A549 (cell line): Measurements from ENCODE around the gene CCDC150.

Experiments
- CEBPB ChIP-seq, 2 experiments: fragments of >200 bp in 1 of 2; sonication (Bioruptor Twin) in 1 of 2; formaldehyde crosslinking in 1 of 2; IDR thresholded peaks; 2 replicates each; pipeline ENCODE4 v1.6.1; 2012 to 2016
- CTCF ChIP-seq: fragments of >200 bp; sonication (Bioruptor Twin); formaldehyde crosslinking; IDR thresholded peaks from 3 replicates; pipeline ENCODE4 v1.5.1; 2016
- EP300 ChIP-seq, 2 experiments: fragments of >200 bp; sonication (Bioruptor Twin); formaldehyde crosslinking; IDR thresholded peaks; 2 replicates in 1 of 2; 3 replicates in 1 of 2; pipeline ENCODE4 v1.6.1; 2016 to 2017
- GATA3 ChIP-seq: IDR thresholded peaks from 2 replicates; pipeline ENCODE4 v1.6.1; 2012; ENCODE audit warnings: borderline replicate concordance
- HDAC2 ChIP-seq: fragments of 200-600 bp; sonication (generic); IDR thresholded peaks from 2 replicates; pipeline ENCODE4 v1.6.1; 2016
- MYC ChIP-seq: IDR thresholded peaks from 2 replicates; pipeline ENCODE4 v1.6.1; 2012; ENCODE audit warnings: mild to moderate bottlenecking, inconsistent platforms, low read length, improper control_type of control experiment, borderline replicate concordance
- POLR2A ChIP-seq: IDR thresholded peaks from 2 replicates; pipeline ENCODE4 v1.6.1; 2012; ENCODE audit warnings: mild to moderate bottlenecking, low read length
- RARB ChIP-seq: fragments of 250-450 bp; sonication (Bioruptor Pico); IDR thresholded peaks from 2 replicates; pipeline ENCODE4 v1.8.0; 2021; ENCODE audit warnings: mild to moderate bottlenecking, moderate library complexity
- RCOR1 ChIP-seq: fragments of 150-350 bp; IDR thresholded peaks from 2 replicates; pipeline ENCODE4 v1.6.1; 2014; ENCODE audit warnings: antibody characterized with exemption, low read length, low read depth
- RFX5 ChIP-seq: fragments of 450-650 bp; IDR thresholded peaks from 2 replicates; pipeline ENCODE4 v1.7.1; 2014; ENCODE audit warnings: antibody characterized with exemption, mild to moderate bottlenecking, moderate library complexity
- TF ChIP-seq, protein P1 (sequence below): IDR thresholded peaks from 2 replicates; pipeline ENCODE4 v1.6.1; 2012

DNA sequence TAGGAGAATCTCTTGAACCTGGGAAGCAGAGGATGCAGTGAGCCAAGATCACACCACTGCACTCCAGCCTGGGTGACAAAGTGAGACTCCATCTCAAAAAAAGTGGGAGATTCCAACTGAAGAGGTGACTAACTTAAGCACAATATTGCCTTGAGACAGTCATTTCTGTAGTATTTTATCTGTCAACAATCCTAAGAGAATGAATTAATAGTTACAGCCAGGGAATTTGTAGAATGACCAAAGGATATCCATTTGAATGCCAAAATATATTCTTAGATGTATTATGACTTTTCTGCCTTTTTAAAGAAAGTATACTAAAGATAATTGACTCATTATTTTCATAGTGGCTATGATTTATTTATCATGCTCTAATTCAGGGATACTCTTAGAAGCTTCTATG is 40.7 kb upstream of the CCDC150 start:
- TF ChIP-seq EP300 (IDR thresholded peaks at IDR 0.05), result no peak
- TF ChIP-seq, protein P1, sequence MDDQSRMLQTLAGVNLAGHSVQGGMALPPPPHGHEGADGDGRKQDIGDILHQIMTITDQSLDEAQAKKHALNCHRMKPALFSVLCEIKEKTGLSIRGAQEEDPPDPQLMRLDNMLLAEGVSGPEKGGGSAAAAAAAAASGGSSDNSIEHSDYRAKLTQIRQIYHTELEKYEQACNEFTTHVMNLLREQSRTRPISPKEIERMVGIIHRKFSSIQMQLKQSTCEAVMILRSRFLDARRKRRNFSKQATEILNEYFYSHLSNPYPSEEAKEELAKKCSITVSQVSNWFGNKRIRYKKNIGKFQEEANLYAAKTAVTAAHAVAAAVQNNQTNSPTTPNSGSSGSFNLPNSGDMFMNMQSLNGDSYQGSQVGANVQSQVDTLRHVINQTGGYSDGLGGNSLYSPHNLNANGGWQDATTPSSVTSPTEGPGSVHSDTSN, result no peak
- TF ChIP-seq MYC, result no peak
- no peak for TF ChIP-seq RCOR1
- TF ChIP-seq CEBPB (IDR thresholded peaks at IDR 0.05), result no peak
- TF ChIP-seq HDAC2, result no peak
- TF ChIP-seq RARB (CRISPR knock-in tag), result no peak
- no peak for TF ChIP-seq CTCF
- TF ChIP-seq POLR2A, result no peak
- TF ChIP-seq RFX5, result no peak
- no peak for TF ChIP-seq GATA3
